ENCODE results near the gene PPP2R5E. TPM values are rescaled to one million over a fixed set of nuclear protein-coding genes. Genes with fewer than 3 reads are reported as not detected.

The PPP2R5E gene
- polyA plus RNA-seq, 3 donors, result 8.9 to 26.3 (median 15.1) TPM

GRCh38 chr14:63405715-63406114, 137.5 kb downstream of the PPP2R5E start:
- Histone ChIP-seq H3K27ac (ENCODE audit: low read depth in 1 of 2, low read length in 2 of 2) (no peak overlapping the region), H3K9me3 (replicated peaks in 1 of 2; ENCODE audit: control insufficient read depth in 1 of 2, insufficient read depth in 1 of 2, low read length in 2 of 2) (no peaks in the 10 kb centered on the region), H3K79me2 (ENCODE audit: insufficient read depth, low read length) (no peaks in the 10 kb centered on the region), H4K20me1 (ENCODE audit: insufficient read depth, low read length) (peaks cover 6% of the 10 kb centered on the region), H3K4me2 (replicated peaks; ENCODE audit: extremely low read depth, low read length, poor library complexity, severe bottlenecking) (no peak overlapping the region), H2AFZ (ENCODE audit: insufficient read depth, low read depth, low read length, poor library complexity, severe bottlenecking) (no peak overlapping the region), H3K4me3 (replicated peaks in 1 of 3; ENCODE audit: low read depth in 2 of 3, low read length in 3 of 3) (no peak overlapping the region), H3K4me1 (ENCODE audit: control insufficient read depth in 1 of 2, insufficient read depth in 2 of 2, low read length in 2 of 2) (no peaks in the 10 kb centered on the region), H3K36me3 (replicated peaks in 1 of 2; ENCODE audit: control insufficient read depth in 1 of 2, insufficient read depth in 2 of 2, low read length in 2 of 2) (peaks cover 9 to 45% of the 10 kb centered on the region in 2 donors), H3K27me3 (ENCODE audit: control insufficient read depth in 2 of 2, insufficient read depth in 2 of 2, low read length in 2 of 2) (no peaks in the 10 kb centered on the region), H3K9ac (ENCODE audit: insufficient read depth, low read length, poor library complexity, severe bottlenecking) (no peak overlapping the region)
- H3K27me3 Mint-ChIP-seq (ENCODE audit: low read depth in 3 of 3), result no peaks in the 10 kb centered on the region
- peaks cover 33 to 40% of the 10 kb centered on the region in 2 donors for H3K36me3 Mint-ChIP-seq
- H3K4me1 Mint-ChIP-seq, result no peaks in the 10 kb centered on the region
- DNase-seq, result no peak
- H3K9me3 Mint-ChIP-seq, result no peaks in the 10 kb centered on the region
- intact Hi-C loops (cut with micrococcal nuclease), result no loop called here
- no peak overlapping the region for H3K27ac Mint-ChIP-seq
- H3K4me3 Mint-ChIP-seq, result no peak overlapping the region
- no peak for TF ChIP-seq CTCF (IDR thresholded peaks at IDR 0.05)

DNA sequence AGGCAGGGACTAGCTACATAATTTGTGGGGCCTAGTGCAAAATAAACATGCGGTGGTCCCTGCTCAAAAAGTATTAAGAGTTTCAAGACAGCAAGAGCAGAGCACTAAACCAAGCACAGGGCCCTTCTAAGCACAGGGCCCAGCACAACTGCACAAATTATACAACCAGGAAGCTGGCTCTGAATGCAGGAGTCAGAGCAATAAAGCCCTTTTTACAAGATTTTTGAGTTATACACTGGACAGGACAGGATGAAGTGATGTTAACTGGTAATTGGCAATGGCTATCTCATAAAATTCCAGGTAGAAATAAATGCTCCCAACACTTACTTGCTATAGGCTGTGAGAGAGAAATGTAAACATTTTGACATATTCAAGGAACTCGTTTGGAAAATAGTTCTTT, 138.3 kb downstream of the PPP2R5E start:
- Histone ChIP-seq H2AFZ (ENCODE audit: insufficient read depth, low read depth, low read length, poor library complexity, severe bottlenecking) (no peak overlapping the region), H3K9ac (ENCODE audit: insufficient read depth, low read length, poor library complexity, severe bottlenecking) (no peak overlapping the region), H3K4me1 (ENCODE audit: control insufficient read depth in 1 of 2, insufficient read depth in 2 of 2, low read length in 2 of 2) (no peaks in the 10 kb centered on the region), H3K9me3 (replicated peaks in 1 of 2; ENCODE audit: control insufficient read depth in 1 of 2, insufficient read depth in 1 of 2, low read length in 2 of 2) (no peaks in the 10 kb centered on the region), H4K20me1 (ENCODE audit: insufficient read depth, low read length) (peaks cover 6% of the 10 kb centered on the region), H3K4me2 (replicated peaks; ENCODE audit: extremely low read depth, low read length, poor library complexity, severe bottlenecking) (no peak overlapping the region), H3K79me2 (ENCODE audit: insufficient read depth, low read length) (no peaks in the 10 kb centered on the region), H3K36me3 (replicated peaks in 1 of 2; ENCODE audit: control insufficient read depth in 1 of 2, insufficient read depth in 2 of 2, low read length in 2 of 2) (peaks cover 7 to 41% of the 10 kb centered on the region in 2 donors), H3K27ac (ENCODE audit: low read depth in 1 of 2, low read length in 2 of 2) (no peak overlapping the region), H3K4me3 (replicated peaks in 1 of 3; ENCODE audit: low read depth in 2 of 3, low read length in 3 of 3) (no peak overlapping the region), H3K27me3 (ENCODE audit: control insufficient read depth in 2 of 2, insufficient read depth in 2 of 2, low read length in 2 of 2) (no peaks in the 10 kb centered on the region)
- Mint-ChIP-seq H3K4me3 (no peak overlapping the region), H3K9me3 (no peaks in the 10 kb centered on the region), H3K27me3 (ENCODE audit: low read depth in 3 of 3) (no peaks in the 10 kb centered on the region), H3K4me1 (no peaks in the 10 kb centered on the region), H3K27ac (no peak overlapping the region), H3K36me3 (peaks cover 31 to 32% of the 10 kb centered on the region in 2 donors)
- no peak for TF ChIP-seq CTCF (IDR thresholded peaks at IDR 0.05)
- WGBS (ENCODE audit: insufficient coverage), result 100% methylated on average over 1 of the region's 2 CpGs
- no peak for DNase-seq
- intact Hi-C loops (cut with micrococcal nuclease), result no loop called here
